ENCODE data around the gene GALNT10. TPM values are rescaled to one million over a fixed set of nuclear protein-coding genes. Genes with fewer than 3 reads are reported as not detected.

GALNT10 gene
- total RNA-seq, 2 donors from 2014 or later = 11.5 to 19.5 TPM

DNA sequence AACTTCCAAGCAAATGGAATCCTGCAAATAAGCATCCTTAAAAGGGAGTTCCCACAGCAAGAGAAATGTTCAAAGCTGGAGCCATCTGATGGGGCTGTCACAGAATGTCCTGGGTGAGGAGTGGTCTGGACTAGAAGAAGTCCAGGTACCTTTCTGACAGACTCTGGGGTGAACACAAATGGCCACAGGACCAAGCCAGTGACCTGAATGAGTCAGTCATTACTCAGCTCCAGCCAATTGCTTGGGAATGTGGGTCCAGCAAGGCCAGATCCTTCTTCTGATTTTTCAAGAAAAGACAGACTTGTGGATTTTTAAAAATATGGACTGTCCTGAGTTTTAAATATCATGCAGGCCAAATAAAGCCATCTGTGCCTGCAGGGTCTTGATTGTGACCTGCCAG is 30.1 kb downstream of the GALNT10 start:
- no peak overlapping the region for H3K4me3 ChIP-seq
- intact Hi-C loops (cut with DNase I) = no loop called here
- no peak overlapping the region for H3K27ac ChIP-seq
- TF ChIP-seq POLR2A (IDR thresholded peaks at IDR 0.05) = no peak
- TF ChIP-seq, protein P1, sequence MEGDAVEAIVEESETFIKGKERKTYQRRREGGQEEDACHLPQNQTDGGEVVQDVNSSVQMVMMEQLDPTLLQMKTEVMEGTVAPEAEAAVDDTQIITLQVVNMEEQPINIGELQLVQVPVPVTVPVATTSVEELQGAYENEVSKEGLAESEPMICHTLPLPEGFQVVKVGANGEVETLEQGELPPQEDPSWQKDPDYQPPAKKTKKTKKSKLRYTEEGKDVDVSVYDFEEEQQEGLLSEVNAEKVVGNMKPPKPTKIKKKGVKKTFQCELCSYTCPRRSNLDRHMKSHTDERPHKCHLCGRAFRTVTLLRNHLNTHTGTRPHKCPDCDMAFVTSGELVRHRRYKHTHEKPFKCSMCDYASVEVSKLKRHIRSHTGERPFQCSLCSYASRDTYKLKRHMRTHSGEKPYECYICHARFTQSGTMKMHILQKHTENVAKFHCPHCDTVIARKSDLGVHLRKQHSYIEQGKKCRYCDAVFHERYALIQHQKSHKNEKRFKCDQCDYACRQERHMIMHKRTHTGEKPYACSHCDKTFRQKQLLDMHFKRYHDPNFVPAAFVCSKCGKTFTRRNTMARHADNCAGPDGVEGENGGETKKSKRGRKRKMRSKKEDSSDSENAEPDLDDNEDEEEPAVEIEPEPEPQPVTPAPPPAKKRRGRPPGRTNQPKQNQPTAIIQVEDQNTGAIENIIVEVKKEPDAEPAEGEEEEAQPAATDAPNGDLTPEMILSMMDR (IDR thresholded peaks at IDR 0.05) = no peak
- no peaks in the 10 kb centered on the region for H3K36me3 ChIP-seq (replicated peaks in 1 of 2; ENCODE audit: insufficient read depth in 1 of 2, low read depth in 2 of 2)
- no peaks in the 10 kb centered on the region for H3K9me3 ChIP-seq
- ATAC-seq (no peak), DNase-seq (peak in 1 of 4 donors; percentile 11)
- H3K4me1 ChIP-seq = no peaks in the 10 kb centered on the region
- H3K27me3 ChIP-seq = no peaks in the 10 kb centered on the region

DNA sequence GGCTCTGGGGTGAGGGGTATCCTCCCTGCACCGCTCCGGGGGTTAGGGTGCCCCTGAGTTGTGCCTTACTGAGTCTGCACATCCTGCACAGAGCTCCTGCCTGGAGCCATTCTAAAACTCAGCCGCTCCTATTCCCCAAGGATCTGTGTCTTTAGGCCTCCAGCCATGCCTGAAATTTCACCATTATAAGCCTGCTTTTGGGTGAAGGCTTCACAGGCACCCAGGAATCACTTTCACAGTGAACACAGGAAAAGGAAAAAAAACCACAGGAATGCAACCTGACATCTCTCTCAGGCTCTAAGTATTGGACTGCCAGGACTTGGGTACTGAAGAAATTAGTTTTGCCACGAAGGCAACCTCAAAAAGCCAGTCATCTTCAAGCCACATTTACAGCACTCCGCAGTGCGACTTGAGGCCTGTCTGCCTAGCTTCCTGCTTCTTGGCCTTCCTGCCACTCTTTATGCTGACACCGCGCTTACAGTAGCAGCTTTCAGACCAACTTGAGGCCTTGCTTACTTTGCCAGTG is 30.9 kb downstream of the GALNT10 start:
- DNase-seq (peak in 1 of 4 donors; percentile 43), ATAC-seq (no peak)
- TF ChIP-seq, protein P1 (IDR thresholded peaks at IDR 0.05) = no peak
- TF ChIP-seq POLR2A (IDR thresholded peaks at IDR 0.05) = no peak
- Histone ChIP-seq H3K36me3 (replicated peaks in 1 of 2; ENCODE audit: insufficient read depth in 1 of 2, low read depth in 2 of 2) (no peaks in the 10 kb centered on the region), H3K4me1 (no peaks in the 10 kb centered on the region), H3K9me3 (no peaks in the 10 kb centered on the region), H3K4me3 (no peak overlapping the region), H3K27me3 (no peaks in the 10 kb centered on the region), H3K27ac (no peak overlapping the region)
- intact Hi-C loops (cut with DNase I) = no loop called here
- WGBS, 2 donors = 75 to 78% methylated on average over 7 to 8 of the region's 8 CpGs

DNA sequence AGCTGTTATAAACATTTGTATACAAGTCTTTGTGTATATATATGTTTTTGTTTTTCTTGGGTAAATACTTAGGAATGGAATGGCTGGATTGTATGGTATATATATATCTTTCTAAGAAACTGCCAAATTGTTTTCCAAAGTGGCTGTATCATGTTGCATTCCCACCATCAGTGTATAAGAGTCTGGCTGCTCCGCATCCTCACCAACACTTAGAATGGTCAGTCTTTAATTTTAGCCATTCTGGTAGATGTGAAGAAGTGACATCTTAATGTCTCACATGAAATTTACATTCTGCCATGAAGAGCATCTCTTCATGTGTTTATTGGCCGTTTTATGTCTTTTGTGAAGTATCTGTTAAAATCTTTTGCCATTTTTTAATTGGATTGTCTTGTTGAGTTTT is 31.9 kb downstream of the GALNT10 start:
- H3K4me1 ChIP-seq = no peaks in the 10 kb centered on the region
- 94 to 96% methylated on average over 2 of the region's 2 CpGs for WGBS, 2 donors
- TF ChIP-seq, protein P1 (IDR thresholded peaks at IDR 0.05) = no peak
- TF ChIP-seq POLR2A (IDR thresholded peaks at IDR 0.05) = no peak
- H3K27me3 ChIP-seq = no peaks in the 10 kb centered on the region
- no peaks in the 10 kb centered on the region for H3K9me3 ChIP-seq
- DNase-seq (no peak), ATAC-seq (no peak)
- intact Hi-C loops (cut with DNase I) = no loop called here
- no peaks in the 10 kb centered on the region for H3K36me3 ChIP-seq (replicated peaks in 1 of 2; ENCODE audit: insufficient read depth in 1 of 2, low read depth in 2 of 2)
- H3K4me3 ChIP-seq = no peak overlapping the region
- H3K27ac ChIP-seq = no peak overlapping the region

DNA sequence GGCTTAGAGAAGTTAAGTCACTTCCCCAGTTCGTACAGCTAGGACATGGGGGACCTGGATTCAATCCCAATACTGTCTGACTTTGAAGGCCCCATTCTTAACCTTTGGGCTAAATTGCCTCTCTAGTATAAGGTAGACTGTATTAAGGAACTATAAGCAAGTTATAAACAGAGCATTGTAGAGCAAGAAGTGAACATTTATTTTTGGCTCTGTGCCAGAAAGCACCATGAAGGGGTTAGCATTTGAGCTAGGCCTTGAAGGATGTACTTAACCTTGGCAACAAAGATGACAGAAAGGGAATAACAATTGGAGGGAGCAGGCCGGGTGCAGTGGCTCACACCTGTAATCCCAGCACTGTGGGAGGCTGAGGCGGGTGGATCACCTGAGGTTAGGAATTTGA is 32.8 kb downstream of the GALNT10 start:
- Histone ChIP-seq H3K9me3 (no peaks in the 10 kb centered on the region), H3K27ac (no peak overlapping the region), H3K4me1 (no peaks in the 10 kb centered on the region), H3K27me3 (no peaks in the 10 kb centered on the region), H3K4me3 (no peak overlapping the region), H3K36me3 (replicated peaks in 1 of 2; ENCODE audit: insufficient read depth in 1 of 2, low read depth in 2 of 2) (no peaks in the 10 kb centered on the region)
- ATAC-seq (no peak), DNase-seq (no peak)
- intact Hi-C loops (cut with DNase I) = no loop called here
- TF ChIP-seq, protein P1 (IDR thresholded peaks at IDR 0.05) = no peak
- no peak for TF ChIP-seq POLR2A (IDR thresholded peaks at IDR 0.05)
- WGBS, 2 donors = 75 to 76% methylated on average over 3 of the region's 3 CpGs

DNA sequence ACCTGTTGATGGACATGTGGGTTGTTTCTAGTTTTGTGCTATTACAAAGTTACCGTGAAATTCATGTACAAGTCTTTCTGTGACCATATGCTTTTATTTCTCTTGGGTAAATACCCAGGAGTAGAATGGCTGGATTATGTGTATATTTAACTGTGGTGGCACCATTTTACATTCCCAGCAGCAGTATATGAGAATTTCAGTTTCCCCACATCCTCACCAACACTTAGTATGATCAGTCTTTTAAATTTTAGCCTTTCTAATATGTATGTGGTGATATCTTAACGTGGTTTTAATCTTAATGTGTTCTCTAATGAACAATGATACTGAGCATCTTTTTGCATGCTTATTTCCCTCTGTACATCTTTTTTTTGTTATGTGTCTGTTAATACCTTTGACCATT is 36.6 kb downstream of the GALNT10 start:
- no peak overlapping the region for H3K27ac ChIP-seq
- H3K36me3 ChIP-seq (replicated peaks in 1 of 2; ENCODE audit: insufficient read depth in 1 of 2, low read depth in 2 of 2) = no peaks in the 10 kb centered on the region
- DNase-seq = no peak
- intact Hi-C loops (cut with DNase I) = no loop called here
- H3K4me3 ChIP-seq = no peak overlapping the region
- H3K27me3 ChIP-seq = no peaks in the 10 kb centered on the region
- WGBS, 2 donors = 73 to 74% methylated on average over 2 of the region's 2 CpGs
- H3K4me1 ChIP-seq = peaks cover 8% of the 10 kb centered on the region
- no peak for ATAC-seq
- TF ChIP-seq, protein P1 (IDR thresholded peaks at IDR 0.05) = no peak
- TF ChIP-seq POLR2A (IDR thresholded peaks at IDR 0.05) = no peak
- no peaks in the 10 kb centered on the region for H3K9me3 ChIP-seq

Measured in body of pancreas (tissue), 4 donors.